H1 (cell line): ENCODE data around the gene ARMCX2. TPM values are rescaled to one million over a fixed set of nuclear protein-coding genes. Genes with fewer than 3 reads are reported as not detected.

Experiments used
- BCL11A ChIP-seq, 2 experiments: IDR thresholded peaks; one replicate each; pipeline ENCODE4 v1.6.1; 2011; ENCODE audit warnings: low read depth in 2 of 2, low read length in 2 of 2, mild to moderate bottlenecking in 2 of 2
- CBX8 ChIP-seq: fragments of 300-800, 300-1000 bp; sonication (generic); IDR thresholded peaks from 2 replicates; pipeline ENCODE4 v1.7.1; 2016; ENCODE audit warnings: low read depth, low read length, borderline replicate concordance
- CHD1 ChIP-seq: IDR thresholded peaks from 2 replicates; pipeline ENCODE4 v1.6.1; 2012; ENCODE audit warnings: low read depth, low read length, improper control_type of control experiment
- CHD7 ChIP-seq: fragments of 300-600 bp; sonication (generic); IDR thresholded peaks from 2 replicates; pipeline ENCODE4 v1.7.1; 2012; ENCODE audit warnings: low read length, moderate library complexity, mild to moderate bottlenecking, inconsistent platforms; ENCODE audit not compliant: insufficient replicate concordance
- CTBP2 ChIP-seq: IDR thresholded peaks from 2 replicates; pipeline ENCODE4 v1.7.0; 2011; ENCODE audit warnings: borderline replicate concordance, mild to moderate bottlenecking, moderate library complexity, mixed read lengths, low read length; ENCODE audit not compliant: insufficient read depth, insufficient read length
- KDM4A ChIP-seq: IDR thresholded peaks from one replicate; pipeline ENCODE4 v1.7.1; 2012; ENCODE audit warnings: low read depth, mild to moderate bottlenecking, moderate library complexity, low read length, inconsistent platforms; ENCODE audit not compliant: severe bottlenecking
- MAFK ChIP-seq: IDR thresholded peaks from 2 replicates; pipeline ENCODE4 v1.6.1; 2012; ENCODE audit warnings: low read depth, mild to moderate bottlenecking, improper control_type of control experiment, low read length
- POU5F1 ChIP-seq: IDR thresholded peaks from 2 replicates; pipeline ENCODE4 v1.6.1; 2011; ENCODE audit warnings: low read depth, mild to moderate bottlenecking, low read length, moderate library complexity
- RNF2 ChIP-seq: fragments of 200-900, 300-1000 bp; sonication (generic); IDR thresholded peaks from 2 replicates; pipeline ENCODE4 v1.7.1; 2016; ENCODE audit warnings: borderline replicate concordance, low read depth, mild to moderate bottlenecking, antibody characterized with exemption, low read length; ENCODE audit not compliant: poor library complexity, severe bottlenecking; ENCODE audit errors: missing control alignments
- SP1 ChIP-seq: IDR thresholded peaks from 2 replicates; pipeline ENCODE4 v1.6.1; 2011; ENCODE audit warnings: low read depth, low read length
- TAF7 ChIP-seq: optimal IDR thresholded peaks from 2 replicates; pipeline ENCODE3; 2011; ENCODE audit warnings: low read depth, mild to moderate bottlenecking, inconsistent platforms, low read length, moderate library complexity, borderline replicate concordance
- YY1 ChIP-seq: IDR thresholded peaks from 2 replicates; pipeline ENCODE4 v1.6.1; 2011; ENCODE audit warnings: low read depth, mild to moderate bottlenecking, low read length
- polyA plus RNA-seq, 7 experiments: library from polyadenylated mRNA; depleted of rRNA in 3 of 7; stranded (reverse) in 5 of 7; unstranded in 2 of 7; fragments of >200 nt in 5 of 7; fragments of 200-250 nt in 2 of 7; gene quantifications; 1 replicate in 5 of 7; 2 replicates in 1 of 7; 4 replicates in 1 of 7; pipeline versions ENCODE4 v1.2.1 to v1.2.3, GENCODE V29; 2011 to 2013; ENCODE audit warnings: missing spikeins in 2 of 7, mixed read lengths in 2 of 7
- total RNA-seq: library from RNA; stranded (reverse); fragmentation: NEBNext Ultra II Directional; extraction: Animal tissue kit (Norgen Biotek cat#: 25700); gene quantifications from 2 replicates; pipeline ENCODE4 v1.2.1, GENCODE V29; 2021

The ARMCX2 gene
- total and polyA plus RNA-seq, 2 of the 8 experiments (the other 6 are each of a cell fraction or from before 2014, with no cell fraction given), result 39.7 to 113 TPM

- TF ChIP-seq CHD7 (no peak), SP1 (no peak), POU5F1 (no peak), CTBP2 (no peak), RNF2 (no peak), BCL11A (IDR thresholded peaks at IDR 0.05; ENCODE audit: low read depth in 2 of 2, low read length in 2 of 2) (no peak), CBX8 (no peak), MAFK (no peak), CHD1 (no peak), YY1 (no peak), TAF7 (no peak), KDM4A (no peak)
Observed at GRCh38 chrX:101709384-101709783, 49.7 kb upstream of the ARMCX2 start (continued).
